CD4-positive, alpha-beta T cell treated with Interleukin-15 for 4 hours (primary cell): ENCODE results near the gene LGALS7B.
"Not testable (repeated sequence)": the region's sequence is repeated elsewhere in the genome, so short reads cannot be mapped to it uniquely, and the experiment has no call there.

Experiments used
- DNase-seq: peaks from one replicate; pipeline ENCODE4 v3.0.0-alpha.2; 2020; ENCODE audit warnings: low spot score

LGALS7B gene

GRCh38 chr19:38788478-38789243 lies at the start of gene LGALS7B:
LGALS7B (plus strand) TSS chr19:38789200; CDS start chr19:38789227, 27 bp downstream.
- no peak for DNase-seq

GRCh38 chr19:38739440-38740256 lies 49.4 kb upstream of the LGALS7B start:
- no peak for DNase-seq

- DNase-seq, result no peak
These were observed 48.8 kb upstream of the LGALS7B start for GRCh38 chr19:38740257-38740592.

- no peak for DNase-seq
These were observed 48.1 kb upstream of the LGALS7B start for GRCh38 chr19:38740932-38741331.

GRCh38 chr19:38741670-38742069 lies 47.3 kb upstream of the LGALS7B start:
- no peak for DNase-seq

GRCh38 chr19:38742296-38742695 lies 46.7 kb upstream of the LGALS7B start:
- DNase-seq, result no peak

GRCh38 chr19:38742906-38743305 lies 46.1 kb upstream of the LGALS7B start:
- DNase-seq, result no peak

- DNase-seq, result no peak
These were observed 45.4 kb upstream of the LGALS7B start for GRCh38 chr19:38743394-38744297.

- no peak for DNase-seq
These were observed 44.7 kb upstream of the LGALS7B start, which contains the start of gene CAPN12 for GRCh38 chr19:38744298-38744681. CAPN12 (minus strand) TSS chr19:38744474; CDS start chr19:38744165, 309 bp downstream.

- DNase-seq, result no peak
These were observed 44.1 kb upstream of the LGALS7B start for GRCh38 chr19:38744874-38745273.

- DNase-seq, result no peak
These were observed 43.7 kb upstream of the LGALS7B start for GRCh38 chr19:38745316-38745715.

- DNase-seq, result not testable (repeated sequence)
These were observed 35.2 kb upstream of the LGALS7B start for GRCh38 chr19:38753783-38754182.

GRCh38 chr19:38754196-38754595 lies 34.8 kb upstream of the LGALS7B start:
- not testable (repeated sequence) for DNase-seq

GRCh38 chr19:38759590-38760003 lies 29.4 kb upstream of the LGALS7B start:
- DNase-seq, result no peak

GRCh38 chr19:38760805-38761517 lies 28.0 kb upstream of the LGALS7B start:
- not testable (repeated sequence) for DNase-seq

- not testable (repeated sequence) for DNase-seq
These were observed 27.1 kb upstream of the LGALS7B start for GRCh38 chr19:38761884-38762389.

- DNase-seq, result no peak
These were observed 25.2 kb upstream of the LGALS7B start for GRCh38 chr19:38763795-38764220.

- DNase-seq, result no peak
These were observed 23.8 kb upstream of the LGALS7B start for GRCh38 chr19:38765214-38765613.

- DNase-seq, result no peak
These were observed 22.5 kb upstream of the LGALS7B start for GRCh38 chr19:38766276-38767047.

GRCh38 chr19:38769635-38770211 lies 19.3 kb upstream of the LGALS7B start:
- DNase-seq, result peak; percentile 91
